Measurements from ENCODE around the gene VPS37B.
"Not testable (repeated sequence)": the region's sequence is repeated elsewhere in the genome, so short reads cannot be mapped to it uniquely, and the experiment has no call there.

The VPS37B gene

DNA sequence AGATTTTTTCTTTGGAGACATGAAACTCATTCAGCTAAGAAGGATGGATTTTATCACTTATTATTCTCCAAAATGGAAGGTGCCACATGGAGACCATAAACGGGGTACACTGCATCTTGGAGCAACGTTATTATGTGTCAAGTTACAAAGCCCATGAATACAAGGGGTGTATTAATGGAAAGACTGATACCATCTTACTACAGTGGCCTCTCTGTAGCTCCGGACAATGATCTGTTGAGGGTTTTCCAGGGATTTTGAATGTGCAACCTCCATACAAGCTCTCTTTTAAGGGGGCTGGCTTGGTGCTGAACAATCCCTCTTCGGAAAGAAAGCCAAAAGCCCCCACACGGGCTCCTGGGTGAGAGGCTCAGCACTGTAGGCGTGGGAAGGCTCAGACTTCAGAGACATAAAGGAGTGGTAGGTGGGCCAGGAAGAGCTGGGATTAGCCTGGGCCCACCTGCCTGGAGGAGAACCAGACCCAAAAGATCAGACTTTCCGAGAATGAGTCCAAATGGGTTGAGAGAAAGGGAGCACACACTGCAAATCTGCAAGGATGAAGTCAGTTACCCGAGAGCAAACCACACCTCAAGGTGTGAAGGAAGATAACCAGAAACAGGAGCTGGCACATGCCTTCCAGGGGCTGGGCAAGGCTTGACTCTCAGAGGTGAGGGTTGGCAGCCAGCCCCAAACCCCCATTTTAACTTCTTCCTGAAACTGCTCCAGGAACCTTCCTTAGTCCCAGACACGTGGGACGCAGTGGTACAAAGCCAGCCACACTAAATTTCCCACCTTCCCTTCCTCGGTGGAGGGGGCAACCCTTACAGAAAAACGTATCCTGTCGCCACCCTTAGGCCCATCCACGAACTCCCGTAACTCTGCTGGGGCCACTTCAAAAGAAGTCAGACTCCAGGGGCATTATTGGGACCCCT, 1.5 kb downstream of the VPS37B start:
- peak overlapping the region; percentile 85 for H3K4me3 ChIP-seq (ENCODE audit: low read length)
- no peak for TF ChIP-seq ZNF274 (IDR thresholded peaks at IDR 0.05; ENCODE audit: low read depth, low read length)

DNA sequence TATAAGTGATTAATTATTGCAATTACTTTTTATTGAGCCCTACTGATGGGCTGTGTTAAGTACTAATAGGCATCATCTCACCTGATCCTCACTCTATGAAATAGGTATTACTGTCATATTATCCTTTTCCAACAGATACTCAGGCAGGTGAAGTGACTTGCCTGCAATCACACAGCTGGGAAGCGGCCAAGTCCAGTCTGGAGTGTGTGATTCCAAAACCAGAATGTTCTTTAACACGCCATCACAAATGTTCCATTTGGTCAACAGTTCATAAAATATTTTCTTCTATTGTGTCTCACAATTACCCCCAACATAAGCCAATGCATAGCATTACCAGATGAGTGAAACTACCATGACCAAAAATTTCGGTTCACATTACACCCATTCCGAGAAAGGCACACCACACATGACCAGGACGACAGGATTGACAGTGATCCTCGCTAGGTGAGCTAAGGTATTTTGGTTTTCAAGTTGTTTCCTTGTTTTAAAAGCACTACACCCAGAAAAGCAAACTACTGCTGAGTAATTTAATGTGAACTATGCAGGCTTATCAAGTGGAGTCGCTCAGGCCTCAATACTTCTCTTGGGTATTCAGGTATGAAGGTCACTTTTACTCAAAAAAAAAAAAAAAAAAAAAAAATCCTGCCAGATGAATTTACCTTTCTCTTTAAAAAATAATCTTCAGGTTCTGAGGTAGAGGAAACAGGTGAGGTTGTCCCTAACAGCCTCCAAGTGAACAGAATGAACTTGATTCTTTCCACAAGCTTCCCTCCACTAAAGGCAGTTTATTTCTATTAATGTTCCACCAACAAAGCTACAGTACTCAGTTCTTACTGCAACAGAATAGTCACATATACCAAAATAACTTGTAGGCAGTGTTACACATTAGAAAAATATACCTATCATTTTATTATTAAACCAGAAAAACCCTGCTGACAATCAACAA, 2.4 kb downstream of the VPS37B start:
- no peak overlapping the region; the same call in none of the 2 replicates for H3K4me3 ChIP-seq (ENCODE audit: low read length)
- no peak for TF ChIP-seq ZNF274 (IDR thresholded peaks at IDR 0.05; ENCODE audit: low read depth, low read length)

DNA sequence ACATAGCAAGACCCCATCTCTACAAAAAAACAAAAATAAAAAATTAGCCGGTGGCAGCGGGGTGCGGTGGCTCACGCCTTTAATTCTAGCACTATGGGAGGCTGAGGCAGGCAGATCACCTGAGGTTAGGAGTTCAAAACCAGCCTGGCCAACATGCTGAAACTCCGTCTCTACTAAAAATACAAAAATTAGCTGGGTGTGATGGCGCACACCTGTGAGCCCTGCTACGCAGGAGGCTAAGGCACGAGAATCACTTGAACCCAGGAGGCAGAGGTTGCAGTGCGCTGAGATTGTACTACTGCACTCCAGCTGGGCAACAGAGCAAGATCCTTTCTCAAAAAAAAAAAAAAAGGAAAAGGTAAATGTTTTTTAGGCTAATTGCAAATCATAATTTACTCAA, 3.2 kb downstream of the VPS37B start:
- not testable (repeated sequence) for H3K4me3 ChIP-seq (ENCODE audit: low read length)

- H3K4me3 ChIP-seq (ENCODE audit: low read length), result no peak overlapping the region
- no peak for TF ChIP-seq ZNF274 (IDR thresholded peaks at IDR 0.05; ENCODE audit: low read depth, low read length)
Observed at GRCh38 chr12:122891661-122892525, 4.0 kb downstream of the VPS37B start.

DNA sequence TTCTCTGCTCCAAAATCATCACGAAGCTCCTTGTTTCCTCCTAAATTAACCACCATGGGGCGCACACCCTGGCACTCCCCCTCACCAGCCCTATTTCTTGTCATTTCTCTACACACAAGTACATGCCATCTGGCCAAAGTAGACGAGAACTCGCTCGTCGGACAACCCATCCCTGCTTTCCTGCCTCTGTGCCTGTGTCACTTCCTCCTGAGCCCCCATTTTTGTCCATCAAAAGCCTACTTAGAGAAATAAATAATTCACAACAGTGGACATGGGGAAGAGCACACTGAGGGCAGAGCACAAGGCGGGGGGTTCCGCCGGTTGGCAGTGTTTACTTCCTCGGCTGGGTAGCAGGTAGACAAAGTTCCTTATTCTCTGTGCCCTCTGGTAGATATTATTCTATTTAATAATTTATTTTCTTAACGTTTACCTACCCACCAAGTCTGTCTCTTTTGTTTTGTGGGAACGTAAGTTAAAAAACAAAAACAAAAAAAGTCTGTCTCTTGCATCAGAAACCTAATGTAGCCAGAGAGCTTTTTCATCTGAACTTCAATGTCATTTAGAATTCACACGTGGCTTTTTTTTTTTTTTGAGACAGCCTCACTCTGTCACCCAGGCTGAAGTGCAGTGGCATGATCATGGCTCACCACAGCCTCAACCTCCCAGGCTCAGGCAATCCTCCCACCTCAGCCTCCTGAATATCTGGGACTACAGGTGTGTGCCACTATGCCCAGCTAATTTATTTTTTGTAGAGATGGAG, 6.0 kb downstream of the VPS37B start:
- TF ChIP-seq ZNF274 (IDR thresholded peaks at IDR 0.05; ENCODE audit: low read depth, low read length), result no peak
- H3K4me3 ChIP-seq (ENCODE audit: low read length), result peak overlapping the region; percentile 13; the same call in 1 of the 2 replicates

GRCh38 chr12:122888232-122888752, 7.6 kb downstream of the VPS37B start:
- H3K4me3 ChIP-seq (ENCODE audit: low read length), result peak overlapping the region; percentile 60; the same call in 1 of the 2 replicates
- TF ChIP-seq ZNF274 (IDR thresholded peaks at IDR 0.05; ENCODE audit: low read depth, low read length), result no peak

GRCh38 chr12:122887819-122888212, 8.1 kb downstream of the VPS37B start:
- peak overlapping the region; percentile 60; the same call in 1 of the 2 replicates for H3K4me3 ChIP-seq (ENCODE audit: low read length)
- no peak for TF ChIP-seq ZNF274 (IDR thresholded peaks at IDR 0.05; ENCODE audit: low read depth, low read length)

- TF ChIP-seq ZNF274 (IDR thresholded peaks at IDR 0.05; ENCODE audit: low read depth, low read length), result no peak
- H3K4me3 ChIP-seq (ENCODE audit: low read length), result peak overlapping the region; percentile 60; the same call in 1 of the 2 replicates
Observed at GRCh38 chr12:122886851-122887818, 8.8 kb downstream of the VPS37B start.

- no peak for TF ChIP-seq ZNF274 (IDR thresholded peaks at IDR 0.05; ENCODE audit: low read depth, low read length)
- peak overlapping the region; percentile 28; the same call in 1 of the 2 replicates for H3K4me3 ChIP-seq (ENCODE audit: low read length)
Observed at GRCh38 chr12:122886161-122886560, 9.8 kb downstream of the VPS37B start.

GRCh38 chr12:122884860-122885259, 11.1 kb downstream of the VPS37B start:
- no peak for TF ChIP-seq ZNF274 (IDR thresholded peaks at IDR 0.05; ENCODE audit: low read depth, low read length)
- no peak overlapping the region for H3K4me3 ChIP-seq (ENCODE audit: low read length)

DNA sequence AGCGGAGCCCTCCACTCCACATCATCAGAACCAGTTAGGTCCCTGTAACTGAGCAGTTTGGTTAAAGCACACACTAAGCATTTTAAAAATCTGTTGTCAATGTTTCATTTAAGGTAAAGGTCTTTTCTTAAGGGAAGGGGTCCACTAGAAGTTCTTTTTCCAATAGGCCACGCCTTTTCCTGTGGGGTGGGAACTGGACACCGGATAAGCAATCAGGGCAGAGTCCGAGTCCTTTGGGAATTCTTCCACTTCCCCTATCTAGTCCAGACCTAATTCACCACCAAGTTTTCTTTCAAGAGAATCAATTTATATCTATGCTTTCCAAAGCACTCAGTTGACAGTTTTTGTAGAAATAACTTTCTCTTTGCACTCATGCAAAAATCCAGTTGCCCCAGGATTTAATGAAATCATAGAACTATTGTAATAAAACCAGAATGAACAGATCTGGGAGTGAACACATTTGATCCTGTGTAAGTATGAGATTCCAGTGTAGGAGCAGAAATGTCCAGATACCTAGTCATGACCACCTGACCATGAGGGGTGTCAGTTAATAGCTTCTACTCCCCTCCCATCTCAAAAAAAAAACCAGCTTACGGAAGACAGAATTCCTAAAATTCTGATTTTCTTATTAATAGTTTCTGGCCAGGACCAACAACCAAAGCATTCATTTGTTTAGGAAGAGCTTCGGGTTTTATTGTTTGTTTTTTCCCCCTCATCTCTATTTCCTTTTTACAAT, 11.7 kb downstream of the VPS37B start:
- no peak for TF ChIP-seq ZNF274 (IDR thresholded peaks at IDR 0.05; ENCODE audit: low read depth, low read length)
- no peak overlapping the region for H3K4me3 ChIP-seq (ENCODE audit: low read length)

All from GM08714 (cell line).